ENCODE results near the gene ZNF75A.

- TF ChIP-seq NFE2L1 (tag; IDR thresholded peaks at IDR 0.05; ENCODE audit: borderline replicate concordance, low read depth): no peak
- TF ChIP-seq POLR2AphosphoS5 (IDR thresholded peaks at IDR 0.05; ENCODE audit: control insufficient read depth, insufficient read depth, low read depth, low read length): no peak
- TF ChIP-seq MLX (CRISPR knock-in tag; conservative IDR thresholded peaks at IDR 0.05): no peak
- no peak for TF ChIP-seq JUN (IDR thresholded peaks at IDR 0.05; ENCODE audit: borderline replicate concordance, low read depth, low read length)
- TF ChIP-seq JUN (CRISPR knock-in tag; IDR thresholded peaks at IDR 0.05; ENCODE audit: borderline replicate concordance): no peak
- no peak for TF ChIP-seq ZFPM2 (CRISPR knock-in tag; IDR thresholded peaks at IDR 0.05)
- no peak for TF ChIP-seq CREB1 (IDR thresholded peaks at IDR 0.05)
- no peak for TF ChIP-seq CREB1 (CRISPR knock-in tag; IDR thresholded peaks at IDR 0.05)
- TF ChIP-seq PML (IDR thresholded peaks at IDR 0.05; ENCODE audit: low read length): no peak
- no peak for TF ChIP-seq DMBX1 (CRISPR knock-in tag; IDR thresholded peaks at IDR 0.05; ENCODE audit: borderline replicate concordance)
- TF ChIP-seq POLR2A (conservative IDR thresholded peaks at IDR 0.05): no peak
- TF ChIP-seq TRIM28 (IDR thresholded peaks at IDR 0.05): no peak
- TF ChIP-seq CTCF (IDR thresholded peaks at IDR 0.05 in 2 of 3, conservative IDR thresholded peaks at IDR 0.05 in 1 of 3; ENCODE audit: insufficient read depth in 2 of 3, low read depth in 1 of 3, low read length in 3 of 3): no peak
Measured at GRCh38 chr16:3256146-3256865, 49.0 kb upstream of the ZNF75A start, which contains the start of gene MEFV.
